Testis (tissue), 2 donors: ENCODE results near the gene KDF1.

Source experiments
- POLR2A ChIP-seq: fragments of 450-650 bp; IDR thresholded peaks from one replicate; pipeline ENCODE4 v1.6.1; 2017; ENCODE audit warnings: antibody characterized with exemption, mild to moderate bottlenecking, moderate library complexity
- TF ChIP-seq, protein P1 (sequence below), 3 experiments: fragments of 450-650 bp in 2 of 3; fragments of 200-600 bp in 1 of 3; sonication (generic) in 1 of 3; IDR thresholded peaks; one replicate each; pipeline ENCODE4 v1.5.1; 2016 to 2019; ENCODE audit warnings: antibody characterized with exemption in 3 of 3, mild to moderate bottlenecking in 2 of 3, moderate library complexity in 1 of 3

DNA sequence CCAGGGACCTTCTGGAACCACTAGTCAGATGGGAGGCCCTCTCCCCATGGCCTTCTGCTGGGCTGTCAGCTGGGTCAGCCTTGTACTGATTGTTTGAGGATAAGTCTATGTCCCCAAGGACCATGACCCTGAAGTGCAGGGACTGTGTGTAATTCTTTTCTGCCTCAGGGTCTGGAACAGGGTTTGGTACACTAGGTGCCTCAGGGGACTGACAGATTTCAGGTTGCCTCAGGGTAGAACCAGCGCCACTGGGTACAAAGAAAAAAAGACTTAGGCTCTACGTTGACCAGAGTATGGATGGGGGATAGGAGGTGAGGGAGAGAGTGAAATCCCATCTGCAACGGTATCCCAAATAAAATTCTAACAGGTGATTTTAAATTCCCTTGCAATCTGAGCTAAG is 3.0 kb downstream of the KDF1 start:
- TF ChIP-seq, protein P1, sequence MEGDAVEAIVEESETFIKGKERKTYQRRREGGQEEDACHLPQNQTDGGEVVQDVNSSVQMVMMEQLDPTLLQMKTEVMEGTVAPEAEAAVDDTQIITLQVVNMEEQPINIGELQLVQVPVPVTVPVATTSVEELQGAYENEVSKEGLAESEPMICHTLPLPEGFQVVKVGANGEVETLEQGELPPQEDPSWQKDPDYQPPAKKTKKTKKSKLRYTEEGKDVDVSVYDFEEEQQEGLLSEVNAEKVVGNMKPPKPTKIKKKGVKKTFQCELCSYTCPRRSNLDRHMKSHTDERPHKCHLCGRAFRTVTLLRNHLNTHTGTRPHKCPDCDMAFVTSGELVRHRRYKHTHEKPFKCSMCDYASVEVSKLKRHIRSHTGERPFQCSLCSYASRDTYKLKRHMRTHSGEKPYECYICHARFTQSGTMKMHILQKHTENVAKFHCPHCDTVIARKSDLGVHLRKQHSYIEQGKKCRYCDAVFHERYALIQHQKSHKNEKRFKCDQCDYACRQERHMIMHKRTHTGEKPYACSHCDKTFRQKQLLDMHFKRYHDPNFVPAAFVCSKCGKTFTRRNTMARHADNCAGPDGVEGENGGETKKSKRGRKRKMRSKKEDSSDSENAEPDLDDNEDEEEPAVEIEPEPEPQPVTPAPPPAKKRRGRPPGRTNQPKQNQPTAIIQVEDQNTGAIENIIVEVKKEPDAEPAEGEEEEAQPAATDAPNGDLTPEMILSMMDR (IDR thresholded peaks at IDR 0.05) = no peak
- TF ChIP-seq POLR2A = no peak
